Measurements from ENCODE around the gene ANGEL2.

- TF ChIP-seq CTCF (IDR thresholded peaks at IDR 0.05), result no peak
- TF ChIP-seq POLR2A (IDR thresholded peaks at IDR 0.05), result no peak
- TF ChIP-seq POLR2AphosphoS5 (IDR thresholded peaks at IDR 0.05; ENCODE audit: insufficient read depth in 1 of 2, low read depth in 1 of 2), result no peak
These were observed 2.0 kb upstream of the ANGEL2 start for GRCh38 chr1:213017447-213018273.
